Measurements from ENCODE around the gene SMYD2.

The SMYD2 gene

GRCh38 chr1:214364786-214365295 is 83.9 kb downstream of the SMYD2 start:
- no peak for DNase-seq (ENCODE audit: low spot score)
- no peak for TF ChIP-seq CTCF (IDR thresholded peaks at IDR 0.05; ENCODE audit: extremely low read depth, missing control alignments)

DNA sequence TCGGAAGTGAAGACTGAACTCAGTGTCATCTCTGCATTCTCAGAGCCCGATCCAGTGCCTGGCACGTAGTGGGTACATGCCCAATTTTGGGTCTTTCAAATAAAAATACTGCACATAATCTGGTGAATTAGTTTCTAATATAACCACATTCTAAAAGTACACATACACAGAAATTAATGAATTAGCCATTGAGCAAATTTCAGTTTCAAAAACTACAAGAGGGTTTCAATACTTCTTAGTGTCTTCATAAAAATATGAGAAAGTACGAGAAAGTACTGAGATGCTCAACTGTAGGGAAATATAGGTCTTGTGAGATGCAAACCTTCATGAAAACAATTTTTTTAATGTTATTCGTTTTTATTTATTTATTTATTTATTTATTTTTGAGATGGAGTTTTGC is 86.9 kb downstream of the SMYD2 start:
- DNase-seq (ENCODE audit: low spot score): no peak
- TF ChIP-seq CTCF (IDR thresholded peaks at IDR 0.05; ENCODE audit: extremely low read depth, missing control alignments): no peak

DNA sequence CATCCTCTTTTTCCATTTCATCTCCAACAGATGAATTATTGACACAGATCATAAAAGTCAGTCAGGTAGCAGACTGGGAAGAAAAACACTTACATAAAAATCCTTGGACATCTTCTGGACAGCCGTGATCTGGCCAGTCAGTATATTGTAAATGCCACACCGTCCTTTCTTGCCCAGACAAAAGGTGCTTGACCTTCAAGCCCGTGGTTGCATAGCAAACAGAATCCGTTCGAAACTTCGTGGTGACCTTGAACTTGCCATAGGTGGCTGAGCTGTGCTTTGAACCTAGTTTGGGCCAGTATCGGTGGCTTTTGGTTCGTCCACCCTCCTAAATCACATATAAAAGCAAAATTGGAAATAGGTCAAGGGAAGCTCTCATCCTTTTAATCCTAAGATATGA is 88.4 kb downstream of the SMYD2 start:
- no peak for DNase-seq (ENCODE audit: low spot score)
- no peak for TF ChIP-seq CTCF (IDR thresholded peaks at IDR 0.05; ENCODE audit: extremely low read depth, missing control alignments)

GRCh38 chr1:214370615-214371014 is 89.7 kb downstream of the SMYD2 start:
- no peak for DNase-seq (ENCODE audit: low spot score)
- TF ChIP-seq CTCF (IDR thresholded peaks at IDR 0.05; ENCODE audit: extremely low read depth, missing control alignments): no peak

- DNase-seq (ENCODE audit: low spot score): no peak
These were observed 91.1 kb downstream of the SMYD2 start for GRCh38 chr1:214372092-214372491.

DNA sequence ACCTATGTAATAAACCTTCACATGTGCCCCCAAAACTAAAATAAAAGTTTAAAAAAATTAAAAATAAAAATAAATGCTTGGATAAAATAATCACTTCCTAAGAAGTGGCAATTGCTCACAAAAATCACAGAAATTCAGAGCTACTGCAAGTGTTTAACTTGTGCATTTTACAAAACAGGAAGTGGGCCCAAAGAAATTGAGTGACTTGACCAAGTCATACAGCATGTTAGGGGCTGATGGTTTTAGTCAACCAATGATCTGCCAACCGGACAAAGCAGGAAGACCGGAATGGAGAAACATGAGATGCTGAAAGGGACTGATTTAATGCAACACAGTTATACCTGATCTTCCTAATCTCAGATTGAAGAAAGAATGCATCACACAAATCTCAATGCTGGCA is 96.5 kb downstream of the SMYD2 start:
- DNase-seq (ENCODE audit: low spot score): no peak
- TF ChIP-seq CTCF (IDR thresholded peaks at IDR 0.05; ENCODE audit: extremely low read depth, missing control alignments): no peak

More at GRCh38 chr1:214372092-214372491, 91.1 kb downstream of the SMYD2 start:
- TF ChIP-seq CTCF (IDR thresholded peaks at IDR 0.05; ENCODE audit: extremely low read depth, missing control alignments): no peak

- DNase-seq (ENCODE audit: low spot score): no peak
- TF ChIP-seq CTCF (IDR thresholded peaks at IDR 0.05; ENCODE audit: extremely low read depth, missing control alignments): no peak
These were observed 96.9 kb downstream of the SMYD2 start for GRCh38 chr1:214377886-214378285.
